HG02623 (cell line): ENCODE results near the gene EYA2.
"Not testable (repeated sequence)": the region's sequence is repeated elsewhere in the genome, so short reads cannot be mapped to it uniquely, and the experiment has no call there.

ENCODE experiments used
- ATAC-seq: cut with Tn5 transposase; IDR thresholded peaks from one replicate; pipeline ENCODE4 v1.9.1; 2021; ENCODE audit warnings: moderate library complexity; ENCODE audit not compliant: unreplicated experiment

Gene EYA2

DNA sequence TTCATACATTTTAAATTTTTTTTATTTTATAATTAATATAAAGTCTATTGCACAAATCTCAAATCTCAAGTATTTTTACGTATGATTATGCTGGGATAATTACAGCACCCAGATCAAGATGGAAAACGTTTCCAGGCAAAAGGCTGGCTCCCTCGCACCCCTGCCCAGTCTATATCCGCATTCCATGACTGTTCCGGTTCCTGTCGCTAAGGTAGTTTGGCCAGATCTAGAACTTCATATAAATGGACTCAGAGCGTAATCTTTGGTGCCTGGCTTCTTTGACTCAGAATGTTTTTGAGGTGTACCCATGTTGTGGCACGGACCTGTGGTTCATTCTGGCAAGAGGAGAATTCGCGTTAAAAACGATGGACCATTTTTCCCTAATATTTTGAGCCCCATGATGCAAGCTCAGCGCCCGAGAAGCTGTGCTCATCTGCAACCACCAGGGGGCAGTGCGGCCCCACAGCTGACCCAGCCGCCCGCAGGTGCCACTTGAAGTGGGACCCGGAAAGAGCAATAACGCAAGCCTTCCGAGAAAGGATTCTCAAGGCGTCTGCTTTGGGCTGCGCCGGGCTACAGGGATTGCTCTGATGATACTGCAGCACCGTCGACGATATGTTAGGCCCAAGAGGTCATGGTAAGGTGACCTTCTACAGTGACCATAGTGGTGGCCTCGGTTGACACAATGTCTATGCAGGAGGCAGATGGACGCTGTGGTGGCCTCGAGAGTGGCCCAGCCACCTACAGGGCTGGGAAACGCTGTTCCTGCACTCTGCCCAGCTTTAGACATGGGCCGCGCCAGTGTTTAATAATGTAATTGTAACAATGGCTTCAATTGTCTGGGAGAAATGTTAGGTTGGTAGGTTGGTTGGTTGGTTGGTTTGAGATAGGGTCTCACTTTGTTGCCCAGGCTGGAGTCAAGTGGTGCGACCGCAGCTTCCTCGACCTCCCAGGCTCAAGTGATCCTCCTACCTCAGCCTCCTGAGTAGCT, 301.7 kb downstream of the EYA2 start:
- ATAC-seq: no peak

- no peak for ATAC-seq
Observed at GRCh38 chr20:47198254-47198671, 303.6 kb downstream of the EYA2 start.

DNA sequence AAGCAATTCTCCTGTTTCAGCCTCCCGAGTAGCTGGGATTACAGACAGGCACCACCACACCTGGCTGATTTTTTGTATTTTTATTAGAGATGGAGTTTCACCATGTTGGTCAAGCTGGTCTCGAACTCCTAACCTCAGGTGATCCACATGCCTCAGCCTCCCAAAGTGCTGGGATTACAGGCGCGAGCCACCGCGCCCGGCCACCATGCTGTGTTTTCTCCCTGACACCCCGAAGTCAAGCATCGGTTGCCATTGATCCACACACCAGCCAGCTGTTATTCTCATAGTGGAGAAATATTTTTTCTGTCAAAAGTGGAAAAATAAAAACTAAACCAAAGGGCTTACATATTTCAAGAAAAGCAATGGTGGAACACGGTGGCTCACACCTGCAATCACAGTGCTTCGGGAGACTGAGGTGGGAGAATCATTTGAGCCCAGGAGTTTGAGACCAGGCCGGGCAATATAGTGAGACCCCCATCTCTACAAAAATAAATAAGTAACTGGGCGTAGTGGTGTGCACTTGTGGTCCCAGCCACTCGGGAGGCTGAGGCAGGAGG, 304.4 kb downstream of the EYA2 start:
- ATAC-seq: no peak

DNA sequence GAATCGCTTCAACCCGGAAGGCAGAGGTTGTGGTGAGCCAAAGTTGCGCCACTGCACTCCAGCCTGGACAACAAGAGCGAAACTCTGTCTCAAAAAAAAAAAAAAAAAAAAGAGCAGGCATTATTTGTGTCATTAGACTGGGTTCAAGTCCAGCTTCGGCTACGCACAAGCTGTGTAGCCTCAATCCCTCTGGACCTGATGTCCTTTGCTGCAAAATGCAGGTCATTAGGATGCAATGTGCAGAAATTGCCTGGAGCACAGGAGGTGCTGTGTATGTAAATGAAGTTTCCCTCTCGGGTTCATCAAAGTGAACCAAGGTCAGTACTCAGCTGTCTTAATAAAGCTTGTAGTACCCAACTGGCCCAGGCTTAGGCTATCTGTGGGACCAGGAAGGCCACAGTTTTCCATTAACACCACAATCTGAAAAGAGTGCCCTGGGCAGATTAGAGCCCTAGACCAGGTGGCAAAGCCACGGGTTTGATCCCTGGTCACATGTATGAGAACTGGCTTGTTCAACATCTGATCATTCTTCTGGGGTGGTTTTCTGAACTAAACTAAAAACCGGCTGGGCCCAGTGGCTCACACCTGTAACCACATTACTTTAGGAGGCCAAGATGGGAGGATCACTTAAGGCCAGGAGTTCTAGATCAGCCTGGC, 306.6 kb downstream of the EYA2 start:
- ATAC-seq: no peak

DNA sequence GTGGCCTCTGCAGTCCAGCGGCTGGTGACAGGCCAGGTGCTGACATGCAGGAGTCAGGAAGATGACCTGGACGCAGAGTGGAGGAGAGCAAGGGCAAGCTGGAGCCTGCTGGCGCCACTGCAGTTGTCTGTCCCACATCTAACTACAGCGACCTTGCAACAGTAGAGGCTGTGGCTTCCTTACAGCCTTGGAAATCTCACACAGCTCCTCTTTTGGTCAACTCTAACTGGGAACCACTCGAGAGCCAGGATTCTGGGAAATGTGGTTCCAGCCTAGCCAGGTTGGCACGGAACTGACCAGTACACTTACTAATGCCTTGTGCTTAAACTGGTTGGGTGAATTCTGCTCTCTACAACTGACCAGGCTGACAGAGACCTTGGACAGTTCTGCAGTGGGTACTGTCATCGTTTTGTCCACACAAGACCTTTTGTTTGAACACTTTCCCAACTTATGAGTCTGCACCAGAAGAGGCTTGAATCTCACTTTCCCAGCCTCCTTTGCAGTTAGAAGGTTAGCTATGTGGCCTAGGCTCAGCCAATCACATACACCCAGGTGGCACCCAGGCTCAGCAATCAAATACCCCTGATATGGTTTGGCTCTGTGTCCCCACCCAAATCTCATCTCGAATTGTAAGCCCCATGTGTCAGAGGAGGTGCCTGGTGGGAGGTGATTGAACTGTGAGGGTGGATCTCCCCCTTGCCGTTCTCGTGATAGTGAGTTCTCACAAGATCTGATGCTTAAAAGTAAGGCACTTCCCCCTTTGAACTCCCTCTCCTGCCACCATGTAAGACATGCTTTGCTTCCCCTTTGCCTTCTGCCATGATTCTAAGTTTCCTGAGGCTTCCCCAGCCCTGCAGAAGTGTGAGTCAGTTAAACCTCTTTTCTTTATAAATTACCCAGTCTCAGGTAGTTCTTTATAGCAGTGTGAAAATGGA, 308.4 kb downstream of the EYA2 start:
- ATAC-seq: no peak

- no peak for ATAC-seq
Observed at GRCh38 chr20:47204008-47204849, 309.6 kb downstream of the EYA2 start.

DNA sequence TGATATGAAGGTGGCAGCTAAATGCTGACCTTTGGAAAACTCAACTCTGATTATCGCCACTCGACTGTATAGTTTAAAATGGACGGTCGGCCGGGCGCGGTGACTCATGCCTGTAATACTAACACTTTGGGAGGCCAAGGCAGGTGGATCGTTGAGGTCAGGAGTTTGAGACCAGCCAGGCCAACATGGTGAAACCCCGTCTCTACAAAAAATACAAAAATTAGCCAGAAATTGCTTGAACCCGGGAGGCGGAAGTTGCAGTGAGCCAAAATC, 310.1 kb downstream of the EYA2 start:
- not testable (repeated sequence) for ATAC-seq

DNA sequence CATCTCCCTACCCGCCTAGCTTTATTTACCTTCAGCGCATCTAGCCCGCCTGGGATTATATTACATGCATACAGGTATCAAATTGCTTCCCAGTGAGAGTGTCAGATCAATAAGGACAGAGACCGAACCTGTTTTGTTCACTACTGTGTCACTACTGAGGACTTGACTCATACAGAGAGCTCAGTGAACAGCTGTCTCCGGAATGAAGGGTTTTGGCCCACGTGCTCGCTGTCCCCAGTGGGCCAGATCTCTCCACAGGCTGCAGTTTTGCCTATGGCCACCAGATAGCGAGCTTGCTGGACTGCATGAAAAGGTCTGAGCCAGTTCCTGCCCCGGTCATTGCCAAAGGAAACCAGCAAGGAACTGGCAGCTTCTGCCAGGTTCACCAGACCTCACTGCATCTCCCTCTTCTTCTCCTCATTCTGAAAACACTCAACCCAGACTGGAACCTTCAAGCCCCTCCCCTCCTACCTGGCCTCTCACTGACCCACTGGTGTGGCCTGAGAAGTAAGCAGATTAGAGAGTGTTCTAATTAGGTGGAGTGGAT, 311.0 kb downstream of the EYA2 start:
- no peak for ATAC-seq

GRCh38 chr20:47206552-47206951, 311.9 kb downstream of the EYA2 start:
- not testable (repeated sequence) for ATAC-seq

- no peak for ATAC-seq
Observed at GRCh38 chr20:47206962-47207641, 312.5 kb downstream of the EYA2 start.

GRCh38 chr20:47208534-47209174, 314.0 kb downstream of the EYA2 start:
- no peak for ATAC-seq

- ATAC-seq: no peak
Observed at GRCh38 chr20:47209982-47210381, 315.3 kb downstream of the EYA2 start.

DNA sequence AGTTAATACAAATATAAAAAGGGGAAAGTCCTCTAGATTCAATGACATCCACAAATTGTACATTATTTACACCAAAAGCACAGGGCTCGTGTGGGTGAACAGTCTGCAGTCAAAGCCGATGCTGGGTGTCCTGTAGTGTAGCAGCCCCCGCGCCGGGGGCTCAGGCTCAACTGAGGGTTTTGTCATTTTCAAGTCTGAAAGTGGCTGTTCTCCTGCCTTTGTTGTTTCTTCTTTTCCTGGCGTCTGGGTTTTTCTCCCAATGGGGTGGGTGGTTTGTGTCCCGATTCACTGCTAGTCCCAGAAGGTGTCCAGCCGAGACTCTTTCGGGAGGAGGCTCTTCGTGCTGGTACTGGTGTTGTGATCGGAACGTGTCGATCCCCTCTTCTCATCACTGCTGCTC, 315.8 kb downstream of the EYA2 start:
- ATAC-seq: no peak

GRCh38 chr20:47211036-47211435, 316.4 kb downstream of the EYA2 start:
- no peak for ATAC-seq

GRCh38 chr20:47212606-47213207, 318.1 kb downstream of the EYA2 start:
- no peak for ATAC-seq

- no peak for ATAC-seq
Observed at GRCh38 chr20:47213966-47214365, 319.3 kb downstream of the EYA2 start.

DNA sequence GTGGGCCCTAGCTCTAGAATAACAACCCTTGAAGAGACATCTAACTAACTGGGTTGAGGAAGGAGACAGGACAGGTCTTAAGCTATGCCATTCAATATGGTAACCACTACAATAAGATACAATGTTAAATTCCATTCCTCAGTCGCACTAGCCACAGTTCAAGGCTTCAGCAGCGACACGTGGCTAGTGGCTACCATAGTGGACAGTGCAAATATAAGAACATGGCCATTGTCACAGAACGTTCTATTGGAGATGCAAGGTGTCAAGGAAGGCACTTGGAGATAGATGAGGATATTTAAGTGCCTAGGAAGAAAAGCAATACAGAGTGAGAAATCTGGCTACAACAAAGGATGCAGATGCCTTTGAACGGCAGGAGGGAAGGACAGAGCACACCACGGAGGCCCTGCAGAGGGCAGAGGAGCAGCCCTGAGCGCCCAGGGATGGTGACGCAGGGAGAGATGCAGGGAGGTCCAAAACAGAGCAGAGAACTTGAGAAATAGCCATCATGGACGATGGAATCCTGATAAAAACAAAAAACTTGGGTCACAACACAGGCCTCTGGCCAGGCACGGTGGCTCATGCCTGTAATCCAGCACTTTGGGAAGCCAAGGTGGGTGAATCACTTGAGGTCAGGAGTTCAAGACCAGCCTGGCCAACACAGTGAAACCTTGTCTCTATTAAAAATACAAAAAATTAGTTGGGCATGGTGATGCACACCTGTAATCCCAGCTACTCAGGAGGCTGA, 321.2 kb downstream of the EYA2 start:
- ATAC-seq: no peak
